DOHH2 (cell line): ENCODE data around the gene MBD4.

Experiments used
- H3F3A ChIP-seq: fragments of 200-600 bp; sonication (generic), shearing (Covaris generic); 2 replicates; pipeline ENCODE4 v1.6.0; 2016; ENCODE audit warnings: antibody characterized with exemption, mild to moderate bottlenecking; ENCODE audit not compliant: control insufficient read depth, insufficient read depth
- H3K27ac ChIP-seq: fragments of 200-600 bp; sonication (generic); 2 replicates; pipeline ENCODE4 v1.5.1; 2014; ENCODE audit warnings: low read depth, mild to moderate bottlenecking, low read length, moderate library complexity
- H3K27me3 ChIP-seq: fragments of 200-600 bp; sonication (generic); 2 replicates; pipeline ENCODE4 v1.6.1; 2014; ENCODE audit warnings: mild to moderate bottlenecking, low read length, mixed read lengths; ENCODE audit not compliant: control insufficient read depth
- H3K36me3 ChIP-seq: fragments of 200-600 bp; sonication (generic); 2 replicates; pipeline ENCODE4 v1.6.1; 2014; ENCODE audit warnings: mild to moderate bottlenecking, low read length, moderate library complexity, mixed read lengths; ENCODE audit not compliant: control insufficient read depth
- H3K4me1 ChIP-seq: fragments of 200-600 bp; sonication (generic); 2 replicates; pipeline ENCODE4 v1.6.1; 2014; ENCODE audit warnings: mild to moderate bottlenecking, low read length, mixed read lengths; ENCODE audit not compliant: control insufficient read depth
- H3K4me2 ChIP-seq: fragments of 200-600 bp; sonication (generic); 2 replicates; pipeline ENCODE4 v1.6.0; 2014; ENCODE audit warnings: mild to moderate bottlenecking, low read length, moderate library complexity
- H3K4me3 ChIP-seq: fragments of 200-600 bp; sonication (generic); 2 replicates; pipeline ENCODE4 v1.5.1; 2014; ENCODE audit warnings: mild to moderate bottlenecking, low read length, mixed read lengths
- H3K79me2 ChIP-seq: fragments of 200-600 bp; sonication (generic); 2 replicates; pipeline ENCODE4 v1.6.1; 2014; ENCODE audit warnings: mild to moderate bottlenecking, low read length, mixed read lengths; ENCODE audit not compliant: control insufficient read depth
- H3K9me2 ChIP-seq: fragments of 200-600 bp; sonication (generic); replicated peaks from 2 replicates; pipeline ENCODE4 v1.6.1; 2014; ENCODE audit warnings: mild to moderate bottlenecking, low read length, mixed read lengths; ENCODE audit not compliant: control insufficient read depth
- H3K9me3 ChIP-seq: fragments of 200-600 bp; sonication (generic); 2 replicates; pipeline ENCODE4 v1.6.1; 2014; ENCODE audit warnings: antibody characterized with exemption, low read length, mixed read lengths; ENCODE audit not compliant: control insufficient read depth, insufficient read depth
- H4K20me1 ChIP-seq: fragments of 200-600 bp; sonication (generic); 2 replicates; pipeline ENCODE4 v1.6.0; 2014; ENCODE audit warnings: low read depth, mild to moderate bottlenecking, antibody characterized with exemption, low read length, moderate library complexity; ENCODE audit not compliant: control insufficient read depth, insufficient read depth
- EZH2phosphoT487 ChIP-seq: fragments of 200-600 bp; sonication (generic); IDR thresholded peaks from 2 replicates; pipeline ENCODE4 v1.6.1; 2017; ENCODE audit warnings: borderline replicate concordance, mild to moderate bottlenecking, antibody characterized with exemption, low read length, moderate library complexity, mixed read lengths
- TF ChIP-seq, protein P1 (sequence below): fragments of 200-600 bp; sonication (generic); IDR thresholded peaks from one replicate; pipeline ENCODE4 v1.5.1; 2014; ENCODE audit warnings: antibody characterized with exemption, mild to moderate bottlenecking, low read depth, low read length; ENCODE audit not compliant: poor library complexity, severe bottlenecking

The MBD4 gene

DNA sequence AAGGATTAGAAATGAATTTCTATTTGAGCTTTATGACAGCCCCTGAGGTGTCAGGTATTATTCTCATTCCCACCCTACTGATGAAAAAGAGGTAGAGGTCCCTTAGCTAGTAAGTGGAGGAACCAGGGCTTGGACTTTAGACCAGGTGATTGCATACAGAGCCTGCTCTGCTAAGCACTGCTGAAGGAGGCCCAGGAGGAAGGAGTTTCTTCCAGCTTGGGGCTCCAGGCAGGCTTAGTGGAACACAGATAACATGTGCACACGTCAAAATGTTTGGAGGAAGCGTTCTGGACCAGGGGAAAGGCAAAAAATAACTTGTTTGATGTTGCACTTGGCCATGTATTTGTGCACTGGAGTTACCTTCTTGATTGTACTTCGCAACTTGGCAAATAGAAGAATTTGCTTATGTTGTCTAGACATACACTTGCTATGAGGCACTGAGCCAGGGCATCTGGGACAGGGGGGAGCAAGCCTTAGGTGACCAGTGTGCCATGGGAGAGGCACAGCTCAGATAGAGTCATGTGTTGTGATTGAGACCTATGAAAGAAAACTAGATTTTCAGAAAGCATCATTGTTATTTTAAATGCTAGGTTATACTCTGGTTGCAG lies 22.7 kb upstream of the MBD4 start:
- TF ChIP-seq, protein P1, sequence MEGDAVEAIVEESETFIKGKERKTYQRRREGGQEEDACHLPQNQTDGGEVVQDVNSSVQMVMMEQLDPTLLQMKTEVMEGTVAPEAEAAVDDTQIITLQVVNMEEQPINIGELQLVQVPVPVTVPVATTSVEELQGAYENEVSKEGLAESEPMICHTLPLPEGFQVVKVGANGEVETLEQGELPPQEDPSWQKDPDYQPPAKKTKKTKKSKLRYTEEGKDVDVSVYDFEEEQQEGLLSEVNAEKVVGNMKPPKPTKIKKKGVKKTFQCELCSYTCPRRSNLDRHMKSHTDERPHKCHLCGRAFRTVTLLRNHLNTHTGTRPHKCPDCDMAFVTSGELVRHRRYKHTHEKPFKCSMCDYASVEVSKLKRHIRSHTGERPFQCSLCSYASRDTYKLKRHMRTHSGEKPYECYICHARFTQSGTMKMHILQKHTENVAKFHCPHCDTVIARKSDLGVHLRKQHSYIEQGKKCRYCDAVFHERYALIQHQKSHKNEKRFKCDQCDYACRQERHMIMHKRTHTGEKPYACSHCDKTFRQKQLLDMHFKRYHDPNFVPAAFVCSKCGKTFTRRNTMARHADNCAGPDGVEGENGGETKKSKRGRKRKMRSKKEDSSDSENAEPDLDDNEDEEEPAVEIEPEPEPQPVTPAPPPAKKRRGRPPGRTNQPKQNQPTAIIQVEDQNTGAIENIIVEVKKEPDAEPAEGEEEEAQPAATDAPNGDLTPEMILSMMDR, result no peak
- no peak for TF ChIP-seq EZH2phosphoT487
- H3K27me3 ChIP-seq, result no peaks in the 10 kb centered on the region
- no peaks in the 10 kb centered on the region for H3K9me2 ChIP-seq
- no peaks in the 10 kb centered on the region for H3K4me1 ChIP-seq
- no peaks in the 10 kb centered on the region for H3K79me2 ChIP-seq
- no peaks in the 10 kb centered on the region for H3K36me3 ChIP-seq
- no peak overlapping the region for H3K4me2 ChIP-seq
- no peaks in the 10 kb centered on the region for H4K20me1 ChIP-seq
- H3F3A ChIP-seq, result no peaks in the 10 kb centered on the region
- no peak overlapping the region for H3K4me3 ChIP-seq
- no peak overlapping the region for H3K27ac ChIP-seq
- no peaks in the 10 kb centered on the region for H3K9me3 ChIP-seq

DNA sequence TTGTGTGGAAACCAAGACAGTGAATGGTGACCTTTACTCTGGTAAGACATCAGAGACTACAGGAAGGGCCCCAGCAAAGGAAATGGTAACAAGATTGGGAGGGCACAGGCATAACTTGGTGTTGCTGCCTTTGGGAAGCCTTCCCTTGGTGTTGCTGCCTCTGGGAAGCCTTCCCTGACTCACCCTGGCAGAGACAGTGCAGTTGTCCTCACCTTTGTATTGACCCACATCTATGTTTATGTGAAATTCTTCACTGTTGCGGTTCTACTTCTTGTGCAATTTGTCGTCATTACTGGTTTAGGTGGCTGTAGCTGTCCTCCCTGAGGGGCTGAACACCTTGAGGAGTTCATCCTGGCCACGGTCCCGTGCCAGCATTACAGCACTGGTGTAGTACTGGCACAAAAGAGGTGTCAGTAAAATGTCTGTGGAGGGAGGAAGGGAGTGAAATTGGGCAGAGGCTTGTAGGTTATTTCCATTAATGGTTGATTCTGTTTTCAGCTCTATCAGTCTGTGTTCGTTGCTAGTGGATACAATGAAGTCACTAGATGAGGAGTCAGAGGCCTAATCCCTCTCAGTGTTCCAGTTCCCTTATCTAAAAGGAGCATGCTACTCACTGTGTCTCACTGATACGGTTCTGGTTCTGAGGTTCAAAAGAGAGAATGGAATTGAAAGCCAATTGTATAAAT lies 21.9 kb upstream of the MBD4 start:
- TF ChIP-seq, protein P1, result no peak
- TF ChIP-seq EZH2phosphoT487, result no peak
- Histone ChIP-seq H3K79me2 (no peaks in the 10 kb centered on the region), H3K4me2 (no peak overlapping the region), H3K27me3 (no peaks in the 10 kb centered on the region), H3K4me1 (no peaks in the 10 kb centered on the region), H3K9me2 (no peaks in the 10 kb centered on the region), H3K27ac (no peak overlapping the region), H3K36me3 (no peaks in the 10 kb centered on the region), H3F3A (no peaks in the 10 kb centered on the region), H3K4me3 (no peak overlapping the region), H4K20me1 (no peaks in the 10 kb centered on the region), H3K9me3 (no peaks in the 10 kb centered on the region)

DNA sequence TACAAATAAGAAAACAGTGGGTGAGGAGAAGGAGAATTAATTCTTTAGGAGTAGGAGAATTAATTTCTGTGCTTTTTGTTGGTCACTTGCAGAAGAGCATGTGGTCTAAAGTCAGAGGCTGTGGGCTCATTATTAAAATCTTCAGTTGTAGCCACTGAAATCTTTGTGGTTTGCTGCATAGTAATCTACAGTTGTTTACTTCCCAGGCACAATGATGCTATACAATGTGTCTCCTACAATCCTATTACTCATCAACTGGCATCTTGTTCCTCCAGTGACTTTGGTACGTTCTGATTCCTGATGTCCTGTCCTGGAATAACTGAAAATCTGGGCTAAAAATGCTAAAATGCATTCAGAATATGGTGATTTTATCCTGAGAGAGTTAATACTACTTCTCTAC lies 21.3 kb upstream of the MBD4 start:
- TF ChIP-seq, protein P1, result no peak
- TF ChIP-seq EZH2phosphoT487, result no peak
- H3K4me3 ChIP-seq, result no peak overlapping the region
- no peaks in the 10 kb centered on the region for H4K20me1 ChIP-seq
- no peaks in the 10 kb centered on the region for H3K79me2 ChIP-seq
- no peaks in the 10 kb centered on the region for H3K36me3 ChIP-seq
- H3K27ac ChIP-seq, result no peak overlapping the region
- H3K4me2 ChIP-seq, result no peak overlapping the region
- no peaks in the 10 kb centered on the region for H3K27me3 ChIP-seq
- H3K9me2 ChIP-seq, result no peaks in the 10 kb centered on the region
- no peaks in the 10 kb centered on the region for H3K4me1 ChIP-seq
- H3K9me3 ChIP-seq, result no peaks in the 10 kb centered on the region
- no peaks in the 10 kb centered on the region for H3F3A ChIP-seq
